Measurements from ENCODE around the gene SLC35G2. TPM values are rescaled to one million over a fixed set of nuclear protein-coding genes. Genes with fewer than 3 reads are reported as not detected.
"Not testable (repeated sequence)": the region's sequence is repeated elsewhere in the genome, so short reads cannot be mapped to it uniquely, and the experiment has no call there.

The SLC35G2 gene
- total RNA-seq, 4 donors from 2014 or later: 9.1 to 13.2 (median 11.8) TPM

GRCh38 chr3:136901391-136901790, 82.5 kb downstream of the SLC35G2 start:
- intact Hi-C loops (cut with DNase I; ENCODE audit: low total_unique reads): no loop called here
- Histone ChIP-seq H3K36me3 (no peaks in the 10 kb centered on the region), H3K9me3 (peaks cover 0 to 10% of the 10 kb centered on the region in 2 donors), H3K27ac (no peak overlapping the region), H3K4me1 (no peaks in the 10 kb centered on the region), H3K27me3 (no peaks in the 10 kb centered on the region), H3K4me3 (no peak overlapping the region)
- no peak for DNase-seq
- TF ChIP-seq CTCF (IDR thresholded peaks at IDR 0.05) (no peak), POLR2A (IDR thresholded peaks at IDR 0.05) (no peak)

- H3K27ac ChIP-seq; H3K36me3 ChIP-seq; DNase-seq; intact Hi-C loops (cut with DNase I; ENCODE audit: low total_unique reads); H3K27me3 ChIP-seq; H3K4me1 ChIP-seq; H3K4me3 ChIP-seq: not testable (repeated sequence)
- H3K9me3 ChIP-seq: peaks cover 0 to 10% of the 10 kb centered on the region in 2 donors
Measured at GRCh38 chr3:136902530-136902929, 83.6 kb downstream of the SLC35G2 start.

GRCh38 chr3:136903899-136904298, 85.0 kb downstream of the SLC35G2 start:
- DNase-seq: no peak
- intact Hi-C loops (cut with DNase I; ENCODE audit: low total_unique reads): no loop called here
- H3K4me3 ChIP-seq: no peak overlapping the region
- peaks cover 0 to 10% of the 10 kb centered on the region in 2 donors for H3K9me3 ChIP-seq
- H3K27ac ChIP-seq: no peak overlapping the region
- H3K36me3 ChIP-seq: no peaks in the 10 kb centered on the region
- H3K27me3 ChIP-seq: no peaks in the 10 kb centered on the region
- TF ChIP-seq CTCF (IDR thresholded peaks at IDR 0.05) (no peak), POLR2A (IDR thresholded peaks at IDR 0.05) (no peak)
- no peaks in the 10 kb centered on the region for H3K4me1 ChIP-seq

GRCh38 chr3:136904746-136905145, 85.8 kb downstream of the SLC35G2 start:
- Histone ChIP-seq H3K27ac (no peak overlapping the region), H3K27me3 (no peaks in the 10 kb centered on the region), H3K36me3 (no peaks in the 10 kb centered on the region), H3K9me3 (peaks cover 0 to 10% of the 10 kb centered on the region in 2 donors), H3K4me1 (no peaks in the 10 kb centered on the region), H3K4me3 (no peak overlapping the region)
- no peak for TF ChIP-seq POLR2A (IDR thresholded peaks at IDR 0.05)
- no peak for TF ChIP-seq CTCF (IDR thresholded peaks at IDR 0.05)
- intact Hi-C loops (cut with DNase I; ENCODE audit: low total_unique reads): no loop called here
- no peak for DNase-seq

Other genes starting within 250 kb of the SLC35G2 start
- 100 to 1,000 TPM in 1 of 4 donors, 10 to 100 TPM in 3; 41.5 to 139 (median 86.0) TPM for gene STAG1, start 66.7 kb upstream of the SLC35G2 start, total RNA-seq
- gene NCK1, start 43.1 kb downstream of the SLC35G2 start, total RNA-seq: 10 to 100 TPM; 48.4 to 85.3 (median 60.2) TPM
- 1 to 10 TPM in 1 of 4 donors, not detected in 3; 2.6 TPM for gene IL20RB, start 138.9 kb downstream of the SLC35G2 start, total RNA-seq